GM12864 (cell line): ENCODE measurements around the gene CMC2.

ENCODE experiments used
- DNase-seq: peaks from one replicate; pipeline ENCODE4 v3.0.0-alpha.2; 2011; ENCODE audit warnings: low read depth
- H3K4me3 ChIP-seq: 2 replicates; pipeline ENCODE4 v1.5.1; 2011; ENCODE audit warnings: mild to moderate bottlenecking, low read depth, low read length, control low read depth
- CTCF ChIP-seq: IDR thresholded peaks from 2 replicates; pipeline ENCODE4 v1.5.1; 2011; ENCODE audit warnings: low read depth, mild to moderate bottlenecking, moderate library complexity, low read length, control low read depth, inconsistent platforms; ENCODE audit errors: missing control alignments

The CMC2 gene

GRCh38 chr16:81003610-81004460 is 2.9 kb downstream of the CMC2 start:
- peak overlapping the region; percentile 88; the same call in 1 of the 2 replicates for H3K4me3 ChIP-seq
- no peak for TF ChIP-seq CTCF
- DNase-seq = no peak

GRCh38 chr16:81003064-81003463 is 3.6 kb downstream of the CMC2 start:
- H3K4me3 ChIP-seq = no peak overlapping the region
- TF ChIP-seq CTCF = no peak
- no peak for DNase-seq

GRCh38 chr16:81001330-81001729 is 5.4 kb downstream of the CMC2 start:
- no peak overlapping the region for H3K4me3 ChIP-seq
- TF ChIP-seq CTCF = no peak
- DNase-seq = no peak

- no peak overlapping the region for H3K4me3 ChIP-seq
- DNase-seq = no peak
- no peak for TF ChIP-seq CTCF
Observed at GRCh38 chr16:81000873-81001272, 5.8 kb downstream of the CMC2 start.

- no peak overlapping the region; the same call in 1 of the 2 replicates for H3K4me3 ChIP-seq
- DNase-seq = no peak
- no peak for TF ChIP-seq CTCF
Observed at GRCh38 chr16:80997964-80998620, 8.6 kb downstream of the CMC2 start.

- H3K4me3 ChIP-seq = peak overlapping the region; percentile 47
- no peak for DNase-seq
- TF ChIP-seq CTCF = no peak
Observed at GRCh38 chr16:80997139-80997798, 9.4 kb downstream of the CMC2 start.
